LNCaP clone FGC (cell line): ENCODE results near the gene TNFRSF21.
"Not testable (repeated sequence)": the region's sequence is repeated elsewhere in the genome, so short reads cannot be mapped to it uniquely, and the experiment has no call there.

Experiments
- DNase-seq: peaks from one replicate; pipeline ENCODE4 v3.0.0-alpha.2; 2011; ENCODE audit warnings: low read depth
- H3K4me3 ChIP-seq: 2 replicates; pipeline ENCODE4 v1.5.1; 2011; ENCODE audit warnings: mild to moderate bottlenecking, low read depth, low read length, control low read depth
- CTCF ChIP-seq: IDR thresholded peaks from 2 replicates; pipeline ENCODE4 v1.5.1; 2012; ENCODE audit warnings: mild to moderate bottlenecking; ENCODE audit not compliant: control insufficient read depth, insufficient read depth; ENCODE audit errors: extremely low read depth

The TNFRSF21 gene

GRCh38 chr6:47342824-47343223 lies 33.1 kb upstream of the TNFRSF21 start:
- no peak overlapping the region for H3K4me3 ChIP-seq

GRCh38 chr6:47337519-47337918 lies 27.8 kb upstream of the TNFRSF21 start:
- H3K4me3 ChIP-seq, result no peak overlapping the region
- TF ChIP-seq CTCF, result no peak
- DNase-seq, result no peak

More at GRCh38 chr6:47342824-47343223, 33.1 kb upstream of the TNFRSF21 start:
- no peak for TF ChIP-seq CTCF
- no peak for DNase-seq

GRCh38 chr6:47336334-47336733 lies 26.6 kb upstream of the TNFRSF21 start:
- DNase-seq, result no peak
- TF ChIP-seq CTCF, result no peak
- H3K4me3 ChIP-seq, result no peak overlapping the region

GRCh38 chr6:47335466-47335865 lies 25.8 kb upstream of the TNFRSF21 start:
- TF ChIP-seq CTCF, result no peak
- DNase-seq, result no peak
- H3K4me3 ChIP-seq, result no peak overlapping the region

- no peak overlapping the region for H3K4me3 ChIP-seq
- TF ChIP-seq CTCF, result no peak
- no peak for DNase-seq
Measured at GRCh38 chr6:47334334-47334733, 24.6 kb upstream of the TNFRSF21 start.

GRCh38 chr6:47328606-47329005 lies 18.9 kb upstream of the TNFRSF21 start:
- H3K4me3 ChIP-seq, DNase-seq: not testable (repeated sequence)

GRCh38 chr6:47328139-47328538 lies 18.4 kb upstream of the TNFRSF21 start:
- H3K4me3 ChIP-seq, DNase-seq: not testable (repeated sequence)

GRCh38 chr6:47323887-47324286 lies 14.2 kb upstream of the TNFRSF21 start:
- no peak for DNase-seq
- TF ChIP-seq CTCF, result no peak
- no peak overlapping the region for H3K4me3 ChIP-seq
